Measurements from ENCODE around the gene AQP1.

DNA sequence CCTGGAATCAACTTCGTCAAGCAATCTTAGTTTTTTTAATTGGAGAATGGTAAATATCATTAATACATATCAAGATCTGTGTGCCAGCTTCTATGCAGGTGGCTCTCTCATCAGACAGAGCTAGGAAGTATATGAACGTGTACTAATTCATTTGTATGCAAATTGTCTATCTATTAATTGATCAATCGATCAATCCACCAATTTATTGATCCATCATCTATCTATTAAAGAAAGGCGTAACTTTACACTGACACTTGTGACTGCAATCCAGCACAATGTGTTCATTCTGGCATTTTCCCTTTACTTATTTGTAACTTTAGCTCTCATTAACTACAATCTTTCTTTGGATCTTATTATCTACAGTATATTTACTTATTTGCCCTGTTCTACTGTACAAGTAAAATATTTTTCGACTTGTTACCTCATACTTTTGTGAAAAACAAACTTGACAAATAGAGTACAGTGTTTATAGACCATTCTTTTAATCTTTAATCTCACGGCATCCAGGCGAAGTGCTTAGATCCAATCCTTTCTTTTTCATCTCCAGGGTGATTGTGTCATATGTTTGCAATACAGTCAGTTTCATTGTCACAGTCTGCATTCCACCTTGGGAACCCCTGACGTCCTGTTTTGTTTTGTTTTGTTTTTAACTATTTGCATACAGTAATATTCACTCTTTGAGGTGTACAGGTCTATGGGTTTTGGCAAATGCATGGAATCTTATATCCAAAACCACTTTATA is 30.1 kb downstream of the AQP1 start:
- TF ChIP-seq, protein P1, sequence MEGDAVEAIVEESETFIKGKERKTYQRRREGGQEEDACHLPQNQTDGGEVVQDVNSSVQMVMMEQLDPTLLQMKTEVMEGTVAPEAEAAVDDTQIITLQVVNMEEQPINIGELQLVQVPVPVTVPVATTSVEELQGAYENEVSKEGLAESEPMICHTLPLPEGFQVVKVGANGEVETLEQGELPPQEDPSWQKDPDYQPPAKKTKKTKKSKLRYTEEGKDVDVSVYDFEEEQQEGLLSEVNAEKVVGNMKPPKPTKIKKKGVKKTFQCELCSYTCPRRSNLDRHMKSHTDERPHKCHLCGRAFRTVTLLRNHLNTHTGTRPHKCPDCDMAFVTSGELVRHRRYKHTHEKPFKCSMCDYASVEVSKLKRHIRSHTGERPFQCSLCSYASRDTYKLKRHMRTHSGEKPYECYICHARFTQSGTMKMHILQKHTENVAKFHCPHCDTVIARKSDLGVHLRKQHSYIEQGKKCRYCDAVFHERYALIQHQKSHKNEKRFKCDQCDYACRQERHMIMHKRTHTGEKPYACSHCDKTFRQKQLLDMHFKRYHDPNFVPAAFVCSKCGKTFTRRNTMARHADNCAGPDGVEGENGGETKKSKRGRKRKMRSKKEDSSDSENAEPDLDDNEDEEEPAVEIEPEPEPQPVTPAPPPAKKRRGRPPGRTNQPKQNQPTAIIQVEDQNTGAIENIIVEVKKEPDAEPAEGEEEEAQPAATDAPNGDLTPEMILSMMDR (conservative IDR thresholded peaks at IDR 0.05; ENCODE audit: low read depth, low read length), result no peak
- no peak for TF ChIP-seq EZH2 (IDR thresholded peaks at IDR 0.05; ENCODE audit: borderline replicate concordance, low read depth, low read length, poor library complexity, severe bottlenecking)
